Gastrocnemius medialis (tissue), 4 donors: Measurements from ENCODE around the gene RTP4.

Experiments
- CTCF ChIP-seq, 5 experiments: fragments of 450-650 bp in 3 of 5; fragments of 200-600 bp in 2 of 5; sonication (generic) in 2 of 5; IDR thresholded peaks in 4 of 5; conservative IDR thresholded peaks in 1 of 5; 1 replicate in 4 of 5; 2 replicates in 1 of 5; pipeline ENCODE4 v1.5.1; 2016 to 2019; ENCODE audit warnings: antibody characterized with exemption in 5 of 5, mild to moderate bottlenecking in 3 of 5, moderate library complexity in 3 of 5
- POLR2A ChIP-seq, 2 donors: fragments of 450-650 bp; IDR thresholded peaks; one replicate each; pipeline ENCODE4 v1.6.1; 2017; ENCODE audit warnings: antibody characterized with exemption in 2 of 2, mild to moderate bottlenecking in 2 of 2, moderate library complexity in 2 of 2

GRCh38 chr3:187406927-187407326 lies 38.7 kb downstream of the RTP4 start:
- no peak for TF ChIP-seq POLR2A (IDR thresholded peaks at IDR 0.05)
- TF ChIP-seq CTCF (IDR thresholded peaks at IDR 0.05 in 4 of 5, conservative IDR thresholded peaks at IDR 0.05 in 1 of 5) = no peak
